Right lobe of liver (tissue), 4 donors: ENCODE results near the gene GHSR.

Experiments
- CTCF ChIP-seq, 4 donors: fragments of 200-600 bp in 3 of 4; fragments of 450-650 bp in 1 of 4; IDR thresholded peaks; one replicate each; pipeline versions ENCODE4 v1.5.1 to v1.8.0; 2016 to 2022; ENCODE audit warnings: antibody characterized with exemption in 4 of 4, mild to moderate bottlenecking in 2 of 4
- POLR2A ChIP-seq: fragments of 450-650 bp; IDR thresholded peaks from one replicate; pipeline ENCODE4 v1.6.1; 2017; ENCODE audit warnings: antibody characterized with exemption, mild to moderate bottlenecking
- donor health status: DM: no; HTN: no; CAD: no.
- donor health status: DM: no; HTN: no; CAD: no.
- donor health status: DM: no; HTN: yes; CAD: no.

- no peak for TF ChIP-seq CTCF (IDR thresholded peaks at IDR 0.05)
- TF ChIP-seq POLR2A, result no peak
These were observed 1.4 kb upstream of the GHSR start for GRCh38 chr3:172449466-172450149.
